Astrocyte (in vitro differentiated cells and primary cell): ENCODE results near the gene ZNF502.

Source experiments
- EZH2 ChIP-seq: IDR thresholded peaks from 2 replicates; pipeline ENCODE4 v1.6.1; 2012; ENCODE audit warnings: mild to moderate bottlenecking, low read length, inconsistent platforms; ENCODE audit not compliant: insufficient read depth
- TF ChIP-seq, protein P1 (sequence below): IDR thresholded peaks from 2 replicates; pipeline ENCODE4 v1.5.1; 2011; ENCODE audit warnings: low read depth, mild to moderate bottlenecking, inconsistent platforms, low read length, moderate library complexity; ENCODE audit not compliant: insufficient read depth

DNA sequence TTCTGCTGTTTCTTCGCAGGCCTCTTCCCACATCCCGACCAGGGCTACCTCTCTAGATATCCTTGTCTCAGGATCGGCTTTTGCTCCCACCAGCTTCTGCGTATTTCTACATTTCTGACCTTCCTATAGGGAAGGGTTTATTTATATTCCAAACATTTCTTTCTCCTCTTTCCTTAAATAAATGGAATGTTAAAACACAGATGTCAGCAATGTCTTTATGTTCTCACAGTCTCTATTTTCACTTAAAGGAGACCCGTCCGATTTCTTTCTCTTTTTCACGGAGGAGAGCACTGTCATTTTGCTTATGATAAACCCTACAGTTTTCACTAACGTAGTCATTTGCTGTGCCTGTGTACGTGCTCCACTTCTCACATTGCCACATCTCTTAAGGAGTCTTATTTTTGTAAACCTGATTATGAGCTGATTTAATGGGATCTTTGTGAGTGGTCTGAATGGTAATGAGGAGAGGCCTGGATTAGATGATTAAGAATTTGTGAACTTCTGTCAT is 49.8 kb downstream of the ZNF502 start:
- TF ChIP-seq, protein P1, sequence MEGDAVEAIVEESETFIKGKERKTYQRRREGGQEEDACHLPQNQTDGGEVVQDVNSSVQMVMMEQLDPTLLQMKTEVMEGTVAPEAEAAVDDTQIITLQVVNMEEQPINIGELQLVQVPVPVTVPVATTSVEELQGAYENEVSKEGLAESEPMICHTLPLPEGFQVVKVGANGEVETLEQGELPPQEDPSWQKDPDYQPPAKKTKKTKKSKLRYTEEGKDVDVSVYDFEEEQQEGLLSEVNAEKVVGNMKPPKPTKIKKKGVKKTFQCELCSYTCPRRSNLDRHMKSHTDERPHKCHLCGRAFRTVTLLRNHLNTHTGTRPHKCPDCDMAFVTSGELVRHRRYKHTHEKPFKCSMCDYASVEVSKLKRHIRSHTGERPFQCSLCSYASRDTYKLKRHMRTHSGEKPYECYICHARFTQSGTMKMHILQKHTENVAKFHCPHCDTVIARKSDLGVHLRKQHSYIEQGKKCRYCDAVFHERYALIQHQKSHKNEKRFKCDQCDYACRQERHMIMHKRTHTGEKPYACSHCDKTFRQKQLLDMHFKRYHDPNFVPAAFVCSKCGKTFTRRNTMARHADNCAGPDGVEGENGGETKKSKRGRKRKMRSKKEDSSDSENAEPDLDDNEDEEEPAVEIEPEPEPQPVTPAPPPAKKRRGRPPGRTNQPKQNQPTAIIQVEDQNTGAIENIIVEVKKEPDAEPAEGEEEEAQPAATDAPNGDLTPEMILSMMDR: no peak
- no peak for TF ChIP-seq EZH2
